AG04449 (cell line): ENCODE measurements around the gene SOX1.

Experiments
- CTCF ChIA-PET: fragments of 350-600 bp; formaldehyde crosslinking; extraction: SDS; loops from one replicate; lab custom pipeline; 2021; ENCODE audit warnings: antibody characterized with exemption; lab: Yijun Ruan, JAX
- POLR2A ChIA-PET: fragments of 400-600, 350-600 bp; formaldehyde crosslinking; extraction: SDS; loops from one replicate; lab custom pipeline; 2020; ENCODE audit warnings: antibody characterized with exemption, inconsistent platforms; lab: Yijun Ruan, JAX
- DNase-seq: peaks from one replicate; pipeline ENCODE4 v3.0.0-alpha.2; 2010; ENCODE audit warnings: low read depth, low spot score
- H3K4me3 ChIP-seq: 2 replicates; pipeline ENCODE4 v1.5.1; 2011; ENCODE audit warnings: low read depth, mild to moderate bottlenecking, control low read depth, low read length
- CTCF ChIP-seq: IDR thresholded peaks from one replicate; pipeline ENCODE4 v1.5.1; 2011; ENCODE audit warnings: mild to moderate bottlenecking, moderate library complexity, low read length, control low read depth, inconsistent platforms; ENCODE audit not compliant: insufficient read depth; ENCODE audit errors: missing control alignments

The SOX1 gene

GRCh38 chr13:112061367-112062061, 5.4 kb upstream of the SOX1 start:
- POLR2A ChIA-PET = no interaction called here
- no peak for DNase-seq
- TF ChIP-seq CTCF = no peak
- CTCF ChIA-PET = interaction anchor here (1.3 kb wide), 1 partner anchor 545 kb away, joined by 4 read pairs; no protein-coding TSS in a partner anchor
- H3K4me3 ChIP-seq = no peak overlapping the region

GRCh38 chr13:112062072-112062567, 4.8 kb upstream of the SOX1 start:
- ChIA-PET CTCF (interaction anchor here (1.3 kb wide), 1 partner anchor 545 kb away, joined by 4 read pairs; no protein-coding TSS in a partner anchor), POLR2A (no interaction called here)
- TF ChIP-seq CTCF = no peak
- H3K4me3 ChIP-seq = no peak overlapping the region
- no peak for DNase-seq

GRCh38 chr13:112062571-112063570, 4.1 kb upstream of the SOX1 start:
- CTCF ChIA-PET = interaction anchor here (1.3 kb wide), 1 partner anchor 544 kb away, joined by 4 read pairs; no protein-coding TSS in a partner anchor
- no peak for DNase-seq
- POLR2A ChIA-PET = no interaction called here
- H3K4me3 ChIP-seq = no peak overlapping the region
- TF ChIP-seq CTCF = no peak

- no peak for DNase-seq
- no peak for TF ChIP-seq CTCF
- POLR2A ChIA-PET = no interaction called here
- CTCF ChIA-PET = no interaction called here
- no peak overlapping the region for H3K4me3 ChIP-seq
Measured at GRCh38 chr13:112063807-112064206, 3.1 kb upstream of the SOX1 start.

- ChIA-PET POLR2A (no interaction called here), CTCF (no interaction called here)
- H3K4me3 ChIP-seq = no peak overlapping the region
- DNase-seq = no peak
- no peak for TF ChIP-seq CTCF
Measured at GRCh38 chr13:112064222-112064621, 2.7 kb upstream of the SOX1 start.

- CTCF ChIA-PET = no interaction called here
- DNase-seq = no peak
- TF ChIP-seq CTCF = no peak
Measured at GRCh38 chr13:112065521-112065866, 1.5 kb upstream of the SOX1 start.

More at GRCh38 chr13:112065521-112065866, 1.5 kb upstream of the SOX1 start:
- no peak overlapping the region for H3K4me3 ChIP-seq
- POLR2A ChIA-PET = no interaction called here
